GM19438 (cell line): ENCODE measurements around the gene PLA2G6.

Experiments
- ATAC-seq: cut with Tn5 transposase; IDR thresholded peaks from one replicate; pipeline ENCODE4 v1.9.1; 2021; ENCODE audit warnings: low read depth; ENCODE audit not compliant: unreplicated experiment

Gene PLA2G6

GRCh38 chr22:38075961-38076360 lies 105.7 kb downstream of the PLA2G6 start:
- no peak for ATAC-seq

- ATAC-seq = no peak
These were observed 106.4 kb downstream of the PLA2G6 start for GRCh38 chr22:38075105-38075825.

- no peak for ATAC-seq
These were observed 107.2 kb downstream of the PLA2G6 start for GRCh38 chr22:38074181-38075104.

- ATAC-seq = no peak
These were observed 108.2 kb downstream of the PLA2G6 start for GRCh38 chr22:38073150-38074130.

GRCh38 chr22:38072322-38073149 lies 109.1 kb downstream of the PLA2G6 start:
- ATAC-seq = no peak

GRCh38 chr22:38071421-38072321 lies 110.0 kb downstream of the PLA2G6 start:
- ATAC-seq = no peak

GRCh38 chr22:38070250-38070921 lies 111.2 kb downstream of the PLA2G6 start:
- no peak for ATAC-seq

- ATAC-seq = no peak
These were observed 112.0 kb downstream of the PLA2G6 start for GRCh38 chr22:38069372-38070249.

GRCh38 chr22:38068641-38069371 lies 112.8 kb downstream of the PLA2G6 start:
- ATAC-seq = no peak

- no peak for ATAC-seq
These were observed 113.8 kb downstream of the PLA2G6 start for GRCh38 chr22:38067761-38068360.

GRCh38 chr22:38067028-38067415 lies 114.6 kb downstream of the PLA2G6 start:
- no peak for ATAC-seq

GRCh38 chr22:38066381-38067027 lies 115.1 kb downstream of the PLA2G6 start:
- ATAC-seq = no peak

- no peak for ATAC-seq
These were observed 116.1 kb downstream of the PLA2G6 start for GRCh38 chr22:38065539-38065938.

- ATAC-seq = no peak
These were observed 118.8 kb downstream of the PLA2G6 start for GRCh38 chr22:38062791-38063190.
